Esophagus squamous epithelium (tissue), 5 donors: Measurements from ENCODE around the gene CRYBA4. TPM values are rescaled to one million over a fixed set of nuclear protein-coding genes. Genes with fewer than 3 reads are reported as not detected.

Experiments used
- DNase-seq: peaks from one replicate; lab custom pipeline; 2025; lab: John Stamatoyannopoulos, UW
- H3K27ac ChIP-seq, 4 donors: fragments of 200-600 bp; sonication (generic); one replicate each; pipeline ENCODE4 v1.5.1; 2016 to 2019; ENCODE audit warnings: mild to moderate bottlenecking in 1 of 4
- H3K27me3 ChIP-seq, 4 donors: fragments of 200-600 bp; sonication (generic); 1 replicate in 3 of 4; 2 replicates in 1 of 4; pipeline versions ENCODE4 v1.5.1 to v1.6.0; 2017 to 2021; ENCODE audit warnings: antibody characterized with exemption in 1 of 4
- H3K36me3 ChIP-seq, 3 donors: fragments of 200-600 bp; sonication (generic); one replicate each; pipeline ENCODE4 v1.5.1; 2016 to 2019
- H3K4me1 ChIP-seq, 3 donors: fragments of 200-600 bp; sonication (generic); one replicate each; pipeline ENCODE4 v1.5.1; 2017 to 2019
- H3K4me3 ChIP-seq, 4 donors: fragments of 200-600 bp; sonication (generic); 1 replicate in 3 of 4; 2 replicates in 1 of 4; pipeline ENCODE4 v1.5.1; 2016 to 2019; ENCODE audit warnings: mild to moderate bottlenecking in 2 of 4, moderate library complexity in 1 of 4
- H3K9me3 ChIP-seq, 3 donors: fragments of 200-600 bp; sonication (generic); one replicate each; pipeline ENCODE4 v1.5.1; 2016 to 2019
- CTCF ChIP-seq, 6 experiments: fragments of 450-650 bp in 4 of 6; fragments of 200-600 bp in 2 of 6; sonication (generic) in 2 of 6; IDR thresholded peaks; one replicate each; pipeline ENCODE4 v1.5.1; 2016 to 2019; ENCODE audit warnings: antibody characterized with exemption in 6 of 6, mild to moderate bottlenecking in 4 of 6, moderate library complexity in 4 of 6
- POLR2A ChIP-seq, 4 donors: fragments of 450-650 bp; IDR thresholded peaks; one replicate each; pipeline ENCODE4 v1.6.1; 2017; ENCODE audit warnings: antibody characterized with exemption in 4 of 4, mild to moderate bottlenecking in 4 of 4, moderate library complexity in 3 of 4
- WGBS, 2 donors: methylation state at CpG; one replicate each; pipeline ENCODE4 v1.1.5; 2018; 5-methylcytosine and 5-hydroxymethylcytosine counted together
- intact Hi-C: fragments of 100-400 bp; cut with DNase I; formaldehyde crosslinking; loops from one replicate; pipeline ENCODE4 v1.15.0; 2022
- total RNA-seq, 4 donors: library from RNA; depleted of rRNA; stranded (reverse); fragments of >200 nt; gene quantifications; one replicate each; pipeline ENCODE4 v1.1.0, GENCODE V29; 2016
- donor health status: DM: yes; HTN: yes; CAD: no.

CRYBA4 gene
- total RNA-seq, 4 donors from 2014 or later, result not detected

DNA sequence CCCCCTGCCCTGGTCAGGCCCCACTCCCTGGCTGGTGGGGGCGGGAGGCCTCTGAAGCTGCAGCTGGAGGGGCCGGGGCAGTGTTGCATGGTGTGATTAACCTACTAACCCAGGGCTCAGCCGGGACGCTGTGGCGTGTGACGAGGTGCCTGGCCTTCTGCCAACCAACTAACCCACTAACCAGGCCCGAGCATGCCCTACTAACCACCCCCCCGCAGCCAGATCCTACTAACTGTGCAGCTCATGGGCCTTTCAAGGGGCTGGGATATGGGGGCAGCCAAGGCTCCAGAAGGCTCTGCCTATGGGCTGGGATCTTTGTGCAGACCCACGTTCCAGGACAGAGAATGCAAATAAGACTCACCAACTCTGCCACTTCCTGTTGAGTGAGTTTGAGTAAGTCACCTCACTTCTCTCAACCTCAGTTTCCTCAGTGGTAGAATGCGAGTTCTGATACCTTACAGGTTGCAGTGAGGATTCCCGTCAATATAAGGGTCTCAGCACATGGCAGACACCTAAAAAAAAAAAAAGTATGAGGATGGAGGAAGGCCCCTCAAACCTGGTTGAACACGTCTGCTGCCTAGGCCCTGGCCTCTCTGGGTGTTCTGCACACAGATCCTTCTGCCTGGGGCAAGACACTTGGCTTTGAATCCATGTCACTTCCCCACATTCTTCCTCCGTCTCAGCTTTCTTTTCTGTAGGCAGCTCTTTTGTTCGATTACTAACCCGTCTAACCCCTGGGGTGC is 49.7 kb downstream of the CRYBA4 start:
- Histone ChIP-seq H3K27me3 (peaks cover 0 to 21% (median 0%) of the 10 kb centered on the region in 4 donors), H3K36me3 (no peaks in the 10 kb centered on the region), H3K4me1 (peaks cover 33 to 61% (median 45%) of the 10 kb centered on the region in 3 donors), H3K9me3 (no peaks in the 10 kb centered on the region), H3K4me3 (peak overlapping the region in 1 of 4 donors; percentile 34), H3K27ac (peak overlapping the region; percentile 92 to 100 (median 96))
- intact Hi-C loops, result no loop called here
- peak; percentile 30 for DNase-seq
- 30 to 67% methylated on average over 6 to 8 of the region's 15 CpGs for WGBS, 2 donors
- TF ChIP-seq CTCF (IDR thresholded peaks at IDR 0.05), result no peak
- peak in 1 of 4 donors; percentile 15 for TF ChIP-seq POLR2A (IDR thresholded peaks at IDR 0.05)

- TF ChIP-seq CTCF (IDR thresholded peaks at IDR 0.05) (no peak), POLR2A (IDR thresholded peaks at IDR 0.05) (no peak)
- H3K4me1 ChIP-seq, result peaks cover 33 to 61% (median 45%) of the 10 kb centered on the region in 3 donors
- H3K9me3 ChIP-seq, result no peaks in the 10 kb centered on the region
- H3K27me3 ChIP-seq, result peaks cover 0 to 15% (median 0%) of the 10 kb centered on the region in 4 donors
- H3K4me3 ChIP-seq, result peak overlapping the region; percentile 45 to 91 (median 74)
- H3K27ac ChIP-seq, result peak overlapping the region; percentile 92 to 100 (median 96)
- peaks cover 0 to 2% (median 0%) of the 10 kb centered on the region in 3 donors for H3K36me3 ChIP-seq
- DNase-seq, result no peak
- 56 to 66% methylated on average over 6 to 7 of the region's 8 CpGs for WGBS, 2 donors
- intact Hi-C loops, result no loop called here
These were observed 50.3 kb downstream of the CRYBA4 start for GRCh38 chr22:26672060-26672471.

- Histone ChIP-seq H3K27me3 (peaks cover 0 to 9% (median 0%) of the 10 kb centered on the region in 4 donors), H3K9me3 (no peaks in the 10 kb centered on the region), H3K36me3 (peaks cover 0 to 7% (median 0%) of the 10 kb centered on the region in 3 donors), H3K4me3 (peak overlapping the region; percentile 45 to 91 (median 74)), H3K27ac (peak overlapping the region; percentile 92 to 100 (median 96)), H3K4me1 (peaks cover 33 to 61% (median 45%) of the 10 kb centered on the region in 3 donors)
- peak in 5 of 6 experiments; percentile 35 to 53 (median 51) for TF ChIP-seq CTCF (IDR thresholded peaks at IDR 0.05)
- TF ChIP-seq POLR2A (IDR thresholded peaks at IDR 0.05), result peak in 2 of 4 donors; percentile 22 to 50
- peak; percentile 74 for DNase-seq
- intact Hi-C loops, result no loop called here
- WGBS, 2 donors, result 0 to 1% methylated on average over 7 to 23 of the region's 36 CpGs
These were observed 51.1 kb downstream of the CRYBA4 start for GRCh38 chr22:26672590-26673468.

DNA sequence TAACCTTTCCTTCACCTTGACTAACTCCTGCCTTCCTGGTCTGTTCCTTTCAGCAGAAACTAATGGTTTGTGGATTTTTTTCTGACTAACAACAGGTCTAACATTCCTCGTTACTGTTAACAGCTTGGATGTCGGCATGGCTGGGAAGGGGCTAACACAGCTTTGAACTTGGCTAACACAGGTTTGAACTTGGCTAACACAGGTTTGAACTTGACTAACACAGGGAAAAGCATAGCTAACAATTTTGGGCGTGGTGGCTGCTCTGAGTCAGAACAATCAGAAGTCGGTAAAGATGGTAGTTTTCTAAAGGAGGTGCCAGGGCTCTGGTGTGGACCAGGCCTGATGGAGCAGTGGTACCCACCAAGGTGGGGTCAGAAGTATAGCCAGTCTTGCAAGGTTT is 51.7 kb downstream of the CRYBA4 start:
- no peak for DNase-seq

More for the DNA sequence above, 51.7 kb downstream of the CRYBA4 start:
- peaks cover 33 to 61% (median 45%) of the 10 kb centered on the region in 3 donors for H3K4me1 ChIP-seq
- 23 to 35% methylated on average over 3 to 4 of the region's 4 CpGs for WGBS, 2 donors
- H3K27me3 ChIP-seq, result peaks cover 0 to 2% (median 0%) of the 10 kb centered on the region in 4 donors
- H3K36me3 ChIP-seq, result peaks cover 0 to 7% (median 0%) of the 10 kb centered on the region in 3 donors
- TF ChIP-seq CTCF (IDR thresholded peaks at IDR 0.05), result no peak
- TF ChIP-seq POLR2A (IDR thresholded peaks at IDR 0.05), result no peak
- no peaks in the 10 kb centered on the region for H3K9me3 ChIP-seq
- intact Hi-C loops, result no loop called here
- H3K27ac ChIP-seq, result peak overlapping the region; percentile 92 to 100 (median 96)
- H3K4me3 ChIP-seq, result peak overlapping the region; percentile 45 to 91 (median 74)
